Measurements from ENCODE around the gene KIAA0319L.

KIAA0319L gene

GRCh38 chr1:35567947-35568558 lies 10.8 kb upstream of the KIAA0319L start:
- TF ChIP-seq, protein P1, sequence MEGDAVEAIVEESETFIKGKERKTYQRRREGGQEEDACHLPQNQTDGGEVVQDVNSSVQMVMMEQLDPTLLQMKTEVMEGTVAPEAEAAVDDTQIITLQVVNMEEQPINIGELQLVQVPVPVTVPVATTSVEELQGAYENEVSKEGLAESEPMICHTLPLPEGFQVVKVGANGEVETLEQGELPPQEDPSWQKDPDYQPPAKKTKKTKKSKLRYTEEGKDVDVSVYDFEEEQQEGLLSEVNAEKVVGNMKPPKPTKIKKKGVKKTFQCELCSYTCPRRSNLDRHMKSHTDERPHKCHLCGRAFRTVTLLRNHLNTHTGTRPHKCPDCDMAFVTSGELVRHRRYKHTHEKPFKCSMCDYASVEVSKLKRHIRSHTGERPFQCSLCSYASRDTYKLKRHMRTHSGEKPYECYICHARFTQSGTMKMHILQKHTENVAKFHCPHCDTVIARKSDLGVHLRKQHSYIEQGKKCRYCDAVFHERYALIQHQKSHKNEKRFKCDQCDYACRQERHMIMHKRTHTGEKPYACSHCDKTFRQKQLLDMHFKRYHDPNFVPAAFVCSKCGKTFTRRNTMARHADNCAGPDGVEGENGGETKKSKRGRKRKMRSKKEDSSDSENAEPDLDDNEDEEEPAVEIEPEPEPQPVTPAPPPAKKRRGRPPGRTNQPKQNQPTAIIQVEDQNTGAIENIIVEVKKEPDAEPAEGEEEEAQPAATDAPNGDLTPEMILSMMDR (conservative IDR thresholded peaks at IDR 0.05; ENCODE audit: low read depth, low read length), result no peak
- no peak overlapping the region for H3K4me3 ChIP-seq (ENCODE audit: low read length)
- DNase-seq (ENCODE audit: low read depth), result no peak

GRCh38 chr1:35565742-35566133 lies 8.5 kb upstream of the KIAA0319L start:
- TF ChIP-seq, protein P1 (conservative IDR thresholded peaks at IDR 0.05; ENCODE audit: low read depth, low read length), result no peak
- H3K4me3 ChIP-seq (ENCODE audit: low read length), result no peak overlapping the region
- DNase-seq (ENCODE audit: low read depth), result no peak

- DNase-seq (ENCODE audit: low read depth), result no peak
- TF ChIP-seq, protein P1 (conservative IDR thresholded peaks at IDR 0.05; ENCODE audit: low read depth, low read length), result no peak
- H3K4me3 ChIP-seq (ENCODE audit: low read length), result no peak overlapping the region
Measured at GRCh38 chr1:35564884-35565741, 7.9 kb upstream of the KIAA0319L start.

- no peak for DNase-seq (ENCODE audit: low read depth)
- TF ChIP-seq, protein P1 (conservative IDR thresholded peaks at IDR 0.05; ENCODE audit: low read depth, low read length), result peak; percentile 85
- H3K4me3 ChIP-seq (ENCODE audit: low read length), result no peak overlapping the region
Measured at GRCh38 chr1:35564037-35564883, 7.1 kb upstream of the KIAA0319L start.

DNA sequence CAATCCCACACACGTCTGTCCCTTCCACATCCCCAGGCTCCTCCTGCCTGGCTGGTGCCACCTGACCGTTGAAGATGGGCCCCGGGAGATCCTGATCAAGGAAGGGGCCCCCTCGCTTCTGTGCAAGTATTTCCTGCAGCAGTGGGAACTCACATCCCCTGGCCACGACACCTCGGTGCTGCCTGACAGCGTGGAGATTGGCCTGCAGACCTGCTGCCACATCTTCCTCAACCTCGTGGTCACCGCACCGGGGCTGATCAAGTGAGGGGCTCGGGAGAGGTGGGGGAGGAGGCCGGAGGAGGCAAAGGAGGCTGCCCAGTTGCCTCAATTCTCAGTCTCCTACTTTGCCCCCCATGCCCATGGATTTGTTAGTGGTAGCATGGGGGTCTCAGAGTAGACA lies 6.0 kb upstream of the KIAA0319L start:
- DNase-seq (ENCODE audit: low read depth), result no peak
- H3K4me3 ChIP-seq (ENCODE audit: low read length), result no peak overlapping the region
- TF ChIP-seq, protein P1 (conservative IDR thresholded peaks at IDR 0.05; ENCODE audit: low read depth, low read length), result no peak

GRCh38 chr1:35561972-35562680 lies 4.9 kb upstream of the KIAA0319L start:
- TF ChIP-seq, protein P1 (conservative IDR thresholded peaks at IDR 0.05; ENCODE audit: low read depth, low read length), result no peak
- H3K4me3 ChIP-seq (ENCODE audit: low read length), result no peak overlapping the region
- no peak for DNase-seq (ENCODE audit: low read depth)
